Caki2 (cell line): ENCODE results near the gene ZG16. TPM values are rescaled to one million over a fixed set of nuclear protein-coding genes. Genes with fewer than 3 reads are reported as not detected.
"Not testable (repeated sequence)": the region's sequence is repeated elsewhere in the genome, so short reads cannot be mapped to it uniquely, and the experiment has no call there.

Experiments used
- DNase-seq: peaks from one replicate; pipeline ENCODE4 v3.0.0-alpha.2; 2015; ENCODE audit warnings: low read depth
- in situ Hi-C: cut with HindIII; loops from 2 replicates; pipeline ENCODE4 v1.10.0; 2016; ENCODE audit warnings: low sequenced_read_pairs, low pct_unique_long_range_greater_than_20kb, mixed read lengths
- total RNA-seq: library from RNA; depleted of rRNA; stranded (reverse); fragments of >200 nt; shearing (Covaris generic); gene quantifications from 2 replicates; pipeline ENCODE4 v1.2.3, GENCODE V29; 2014; ENCODE audit warnings: low replicate concordance; rRNA removed

ZG16 gene, protein sequence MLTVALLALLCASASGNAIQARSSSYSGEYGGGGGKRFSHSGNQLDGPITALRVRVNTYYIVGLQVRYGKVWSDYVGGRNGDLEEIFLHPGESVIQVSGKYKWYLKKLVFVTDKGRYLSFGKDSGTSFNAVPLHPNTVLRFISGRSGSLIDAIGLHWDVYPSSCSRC
- not detected in 2 replicates for total RNA-seq

GRCh38 chr16:29777576-29778350 lies at the start of gene ZG16:
TSS of gene ZG16 (plus strand) at chr16:29778256. CDS start at chr16:29779267, 1,011 bp downstream.
- in situ Hi-C loops, result no loop called here

GRCh38 chr16:29729116-29729521 lies 48.9 kb upstream of the ZG16 start:
- in situ Hi-C loops, result no loop called here
- DNase-seq, result peak; percentile 61

More at GRCh38 chr16:29777576-29778350, at the start of gene ZG16:
- DNase-seq, result no peak

GRCh38 chr16:29730649-29731048 lies 47.4 kb upstream of the ZG16 start:
- in situ Hi-C loops, result no loop called here
- no peak for DNase-seq

DNA sequence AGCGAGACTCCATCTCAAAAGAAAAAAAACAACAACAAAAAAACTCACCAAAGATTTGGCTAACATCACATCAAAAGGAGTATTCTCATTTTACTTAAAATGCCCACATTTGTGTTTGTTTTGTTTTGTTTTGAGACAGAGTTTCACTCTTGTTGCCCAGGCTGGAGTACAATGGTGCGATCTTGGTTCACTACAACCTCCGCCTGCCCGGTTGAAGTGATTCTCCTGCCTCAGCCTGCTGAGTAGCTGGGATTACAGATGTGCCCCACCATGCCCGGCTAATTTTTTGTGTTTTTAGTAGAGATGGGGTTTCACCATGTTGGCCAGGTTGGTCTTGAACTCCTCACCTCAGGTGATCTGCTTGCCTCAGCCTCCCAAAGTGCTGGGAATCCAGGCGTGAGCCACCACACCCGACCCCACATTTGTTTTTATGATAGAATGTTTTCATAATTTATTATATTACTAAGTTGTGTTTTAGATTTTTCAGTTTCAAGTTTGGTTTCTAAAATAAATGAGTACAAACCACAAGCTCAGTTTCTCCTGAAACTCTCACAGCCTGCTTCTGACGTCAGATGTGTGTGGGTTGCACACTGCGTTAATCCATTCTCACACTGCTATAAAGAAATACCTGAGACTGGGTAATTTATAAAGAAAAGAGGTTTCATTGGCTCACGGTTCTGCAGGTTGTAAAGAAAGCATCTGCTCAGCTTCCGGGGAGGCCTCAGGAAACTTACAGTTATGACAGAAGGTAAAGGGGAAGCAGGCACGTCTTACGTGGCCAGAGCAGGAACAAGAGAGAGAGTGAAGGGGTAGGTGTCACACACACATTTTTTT lies 46.1 kb upstream of the ZG16 start:
- in situ Hi-C loops, DNase-seq: not testable (repeated sequence)

DNA sequence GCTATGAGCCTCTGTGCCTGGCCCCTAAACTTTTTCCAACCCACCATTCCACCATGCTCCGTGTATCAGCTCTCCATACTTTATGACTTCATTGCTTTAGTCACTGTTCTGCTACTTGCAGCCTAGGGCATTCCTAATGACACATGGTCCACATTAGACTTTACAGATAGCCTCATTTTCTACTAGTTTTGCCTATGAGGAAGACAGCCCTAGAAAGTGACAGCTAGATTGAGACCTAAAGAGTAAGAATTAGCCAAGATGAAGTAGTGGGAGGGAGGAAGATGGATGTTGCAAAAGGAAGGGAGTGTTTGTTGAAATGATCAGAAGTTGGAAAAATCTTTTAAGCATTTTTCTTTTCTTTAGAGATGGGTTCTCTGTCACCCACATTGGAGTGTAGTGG lies 43.3 kb upstream of the ZG16 start:
- in situ Hi-C loops, result no loop called here
- DNase-seq, result no peak

DNA sequence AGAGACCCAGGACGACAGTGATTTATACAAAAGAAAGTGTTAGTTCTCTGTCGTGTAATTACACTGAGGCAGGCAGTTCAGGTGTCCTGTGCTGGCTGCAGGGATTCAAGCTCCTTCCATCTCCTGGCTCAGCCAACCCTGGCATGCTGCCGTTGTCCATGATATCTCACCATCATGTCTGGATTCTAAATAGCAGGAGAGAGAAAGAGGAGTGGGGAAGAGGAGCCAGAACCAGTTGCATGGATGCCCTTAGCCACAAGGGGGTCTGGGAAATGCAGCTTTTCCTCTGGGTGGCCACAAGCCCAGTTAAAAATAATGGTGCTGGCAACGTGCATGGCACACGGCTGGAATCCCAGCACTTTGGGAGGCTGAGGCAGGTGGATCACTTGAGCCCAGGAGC lies 41.9 kb upstream of the ZG16 start:
- in situ Hi-C loops, result no loop called here
- no peak for DNase-seq

DNA sequence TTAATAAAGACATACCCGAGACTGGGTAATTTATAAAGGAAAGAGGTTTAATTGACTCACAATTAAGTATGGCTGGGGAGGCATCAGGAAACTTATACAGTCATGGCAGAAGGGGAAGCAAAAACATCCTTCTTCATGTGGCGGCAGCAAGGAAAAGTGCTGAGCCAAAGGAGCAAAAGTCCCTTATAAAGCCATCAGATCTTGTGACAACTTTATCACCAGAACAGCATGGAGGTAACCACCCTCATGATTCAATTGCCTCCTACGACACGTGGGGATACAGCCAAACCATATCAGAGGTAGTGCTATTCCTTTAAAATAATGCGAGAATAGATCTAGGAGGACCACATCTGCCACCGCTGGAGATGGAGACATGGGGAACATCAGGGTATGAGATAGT lies 41.3 kb upstream of the ZG16 start:
- no peak for DNase-seq
- in situ Hi-C loops, result no loop called here

DNA sequence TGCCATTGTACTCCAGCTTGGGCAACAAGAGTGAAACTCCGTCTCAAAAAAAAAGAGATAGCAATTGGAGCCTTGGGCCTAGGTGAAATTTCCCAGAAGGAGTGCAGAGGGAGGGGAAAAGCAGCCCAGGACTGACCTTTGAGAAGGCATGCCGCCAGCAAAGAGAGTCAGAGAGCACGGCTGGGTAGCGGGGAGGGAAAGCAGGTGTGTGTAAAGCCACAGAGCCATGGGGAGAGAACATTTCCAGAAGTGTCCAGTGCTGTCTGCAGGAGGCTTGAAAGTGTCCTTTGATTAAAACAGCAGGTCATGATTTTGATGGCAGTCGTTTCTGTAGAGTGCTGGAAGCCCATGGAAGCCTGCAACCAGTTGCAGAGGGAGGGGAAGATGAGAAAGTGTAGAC lies 40.3 kb upstream of the ZG16 start:
- DNase-seq, result no peak
- in situ Hi-C loops, result no loop called here

- DNase-seq, result no peak
- in situ Hi-C loops, result no loop called here
Measured at GRCh38 chr16:29738514-29738913, 39.5 kb upstream of the ZG16 start.

GRCh38 chr16:29739927-29740629 lies 38.0 kb upstream of the ZG16 start:
- in situ Hi-C loops, DNase-seq: not testable (repeated sequence)

- DNase-seq, in situ Hi-C loops: not testable (repeated sequence)
Measured at GRCh38 chr16:29740630-29741015, 37.4 kb upstream of the ZG16 start.

DNA sequence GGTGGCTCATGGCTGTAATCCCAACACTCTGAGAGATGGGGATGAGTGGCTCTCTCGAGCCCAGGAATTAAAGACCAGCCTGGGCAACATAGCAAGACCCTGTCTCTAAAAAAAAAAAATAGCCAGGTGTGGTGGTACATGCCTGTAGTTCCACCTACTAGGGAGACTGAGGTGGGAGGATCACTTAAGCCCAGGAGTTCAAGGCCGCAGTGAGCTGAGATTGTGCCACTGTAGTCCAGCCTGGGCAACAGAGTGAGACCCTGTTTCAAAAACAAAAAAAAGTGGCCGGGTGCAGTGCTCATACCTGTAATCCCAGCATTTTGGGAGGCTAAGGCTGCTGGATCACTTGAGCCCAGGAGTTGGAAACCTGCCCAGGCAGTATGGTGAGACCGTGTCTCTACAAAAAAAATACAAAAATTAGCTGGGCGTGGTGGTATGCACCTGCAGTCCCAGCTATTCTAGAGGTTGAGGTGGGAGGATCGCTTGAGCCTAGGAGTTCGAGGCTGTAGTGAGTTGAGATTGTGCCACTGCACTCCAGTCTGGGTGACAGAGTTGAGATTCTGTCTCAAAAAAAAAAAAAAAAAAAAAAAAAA lies 35.3 kb upstream of the ZG16 start:
- no peak for DNase-seq
- in situ Hi-C loops, result no loop called here

DNA sequence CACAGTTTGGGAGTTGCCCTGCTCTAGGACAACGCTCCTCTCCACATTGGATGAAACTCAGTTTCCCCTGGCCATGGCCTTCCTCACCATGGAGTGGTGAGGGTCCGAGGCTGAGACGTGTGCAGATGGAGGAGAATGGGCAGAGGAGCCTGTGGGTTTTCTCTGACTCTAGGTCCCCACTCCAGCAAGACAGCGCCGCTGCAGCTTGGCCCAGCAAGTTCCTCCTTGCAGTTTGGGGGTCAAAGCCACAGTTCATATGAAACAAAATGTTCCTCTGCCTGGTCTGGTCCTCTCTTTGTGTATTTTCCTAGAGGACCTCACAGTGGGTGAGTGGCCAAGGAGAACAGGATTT lies 34.6 kb upstream of the ZG16 start:
- no peak for DNase-seq
- in situ Hi-C loops, result no loop called here

DNA sequence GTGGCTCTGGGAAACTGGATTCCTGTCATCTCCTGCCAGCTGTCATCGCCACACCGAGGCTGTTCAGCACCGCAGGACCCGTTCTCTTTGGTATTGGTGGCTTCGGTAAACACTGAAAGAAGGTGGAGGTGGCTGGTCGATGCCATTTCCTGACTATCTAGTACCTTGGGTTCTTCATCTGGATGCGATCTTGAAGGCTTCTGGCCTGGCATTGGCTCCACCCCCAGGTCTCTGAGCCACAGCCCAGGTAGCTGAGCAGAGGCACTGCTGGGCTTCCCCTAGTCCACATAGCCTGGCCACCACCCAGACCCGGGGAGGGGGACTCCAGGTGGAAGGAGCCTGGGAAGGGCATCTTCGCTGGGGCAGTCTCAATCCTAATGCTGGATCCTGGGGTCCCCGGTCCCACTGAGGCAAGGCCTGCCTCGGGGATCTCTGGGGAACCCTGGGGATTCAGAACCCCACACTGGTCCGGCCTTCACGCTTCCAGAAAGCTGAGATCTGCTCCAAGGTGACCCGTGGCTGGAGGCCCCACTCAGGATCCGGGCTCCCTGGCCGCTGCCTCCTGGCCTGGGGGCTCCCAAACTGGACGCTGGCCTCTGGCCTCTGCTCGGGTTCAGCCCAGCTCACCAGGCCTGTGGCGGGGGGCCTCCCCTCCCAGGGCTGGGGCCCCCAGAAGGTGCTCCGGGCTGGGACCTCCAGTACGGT lies 34.1 kb upstream of the ZG16 start:
- in situ Hi-C loops, result no loop called here

GRCh38 chr16:29744541-29745101 lies 33.4 kb upstream of the ZG16 start:
- in situ Hi-C loops, result no loop called here
- no peak for DNase-seq

More for the DNA sequence above, 34.1 kb upstream of the ZG16 start:
- DNase-seq, result no peak

DNA sequence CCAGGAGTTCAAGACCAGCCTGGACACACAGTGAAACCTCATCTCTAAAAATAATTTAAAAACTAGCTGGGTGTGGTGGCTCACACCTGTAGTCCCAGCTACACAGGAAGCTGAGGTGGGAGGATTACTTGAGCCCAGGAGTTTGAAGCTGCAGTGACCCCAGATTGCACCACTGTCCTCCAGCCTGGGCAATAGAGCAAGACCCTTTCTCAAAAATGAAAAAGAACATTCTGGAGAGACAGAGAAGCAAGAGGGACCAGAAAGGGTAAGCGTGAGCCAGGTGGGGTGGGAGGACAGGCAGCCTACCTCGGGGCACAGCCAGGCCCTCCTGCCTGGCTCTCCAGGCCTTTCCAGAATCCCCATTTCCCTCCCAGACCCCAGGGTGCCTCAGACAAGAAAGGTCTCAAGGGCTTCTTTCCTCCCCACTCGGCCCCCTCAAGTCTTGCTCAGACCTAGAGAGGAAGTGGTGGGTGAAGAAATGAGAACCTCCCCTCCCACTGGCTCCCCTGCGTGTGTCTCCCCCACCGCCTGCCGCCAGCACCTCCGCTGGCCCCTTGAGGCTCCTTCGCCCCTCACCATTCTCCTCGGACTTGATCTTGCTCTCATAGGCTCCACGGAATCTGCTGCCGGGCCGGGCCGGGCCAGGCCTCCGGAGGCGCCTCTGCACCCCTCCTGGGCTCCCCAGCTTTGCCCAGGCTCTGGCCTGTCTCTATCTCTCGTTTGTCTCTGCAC lies 32.8 kb upstream of the ZG16 start:
- in situ Hi-C loops, result no loop called here

GRCh38 chr16:29745853-29746345 lies 32.2 kb upstream of the ZG16 start, which contains the start of gene C16orf54:
TSS of gene C16orf54 (minus strand) at chr16:29745990. CDS start at chr16:29744951, 1,039 bp downstream.
- no peak for DNase-seq
- in situ Hi-C loops, result no loop called here

More for the DNA sequence above, 32.8 kb upstream of the ZG16 start:
- DNase-seq, result no peak
